Measurements from ENCODE around the gene DOCK11. TPM values are rescaled to one million over a fixed set of nuclear protein-coding genes. Genes with fewer than 3 reads are reported as not detected.

Gene DOCK11
- total RNA-seq, 1 donor from 2014 or later, result 30.2 TPM

GRCh38 chrX:118499295-118499694, 3.7 kb downstream of the DOCK11 start:
- no peak for DNase-seq (ENCODE audit: low read depth)

DNA sequence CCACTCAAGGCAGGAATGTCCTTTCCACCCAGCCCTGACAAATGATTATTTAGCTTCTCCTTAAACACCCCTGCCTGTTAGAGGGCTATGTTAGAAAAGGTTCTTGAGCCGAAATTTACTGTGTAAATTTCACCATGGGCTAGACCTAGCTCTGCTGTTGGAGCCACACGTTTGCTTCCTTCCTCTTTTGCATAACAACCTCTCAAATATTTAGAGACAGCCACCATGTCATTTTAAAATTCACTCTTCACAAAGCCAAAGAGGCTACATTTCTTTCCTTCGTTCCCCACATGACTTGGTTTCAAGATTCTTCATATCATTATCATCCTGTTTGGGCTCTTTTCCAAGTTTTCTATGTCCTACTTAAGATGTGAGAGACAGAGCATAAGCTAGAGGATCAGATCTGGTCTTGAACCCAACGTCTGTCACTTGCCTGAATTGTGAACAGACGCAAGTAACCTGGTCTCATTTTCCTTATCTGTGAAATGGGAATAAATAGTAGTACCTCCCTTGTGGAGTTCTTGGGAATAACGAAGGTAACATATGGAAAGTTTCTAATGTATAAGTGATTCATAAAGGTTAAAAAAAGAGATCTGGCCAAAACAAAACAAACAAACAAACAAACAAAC, 6.7 kb downstream of the DOCK11 start:
- DNase-seq (ENCODE audit: low read depth), result no peak

- no peak for DNase-seq (ENCODE audit: low read depth)
Observed at GRCh38 chrX:118503260-118504041, 7.8 kb downstream of the DOCK11 start.

- DNase-seq (ENCODE audit: low read depth), result no peak
Observed at GRCh38 chrX:118504581-118504980, 9.0 kb downstream of the DOCK11 start.

DNA sequence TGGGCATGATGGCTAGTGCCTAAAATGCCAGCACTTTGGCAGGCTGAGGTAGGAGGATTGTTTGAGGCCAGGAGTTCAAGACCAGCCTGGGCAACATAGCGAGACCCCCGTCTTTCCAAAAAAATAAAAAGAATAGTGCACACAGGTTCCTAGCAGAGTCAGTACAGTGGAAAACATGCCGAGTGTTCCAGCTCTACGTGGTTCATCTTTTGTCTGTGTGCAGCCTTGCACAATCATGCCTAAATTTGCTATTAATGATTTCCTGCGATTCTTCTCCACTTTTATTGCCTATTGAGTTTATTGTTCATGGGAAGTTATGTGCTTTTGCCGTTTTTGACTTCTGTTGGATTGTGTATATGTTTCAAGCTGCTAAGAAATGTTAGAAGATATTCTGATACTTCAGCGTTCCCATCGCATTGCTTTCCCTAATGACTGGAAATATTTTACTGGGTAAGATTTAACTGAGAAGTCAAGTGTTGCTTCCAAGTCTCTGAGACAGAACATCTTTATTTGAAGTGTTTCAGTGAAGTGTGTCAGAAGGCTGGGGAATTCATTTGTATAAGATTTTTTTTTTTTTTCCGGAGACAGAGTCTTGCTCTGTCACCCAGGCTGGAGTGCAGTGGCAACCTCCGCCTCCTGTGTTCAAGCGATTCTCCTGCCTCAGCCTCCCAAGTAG, 11.3 kb downstream of the DOCK11 start:
- DNase-seq (ENCODE audit: low read depth), result no peak

DNA sequence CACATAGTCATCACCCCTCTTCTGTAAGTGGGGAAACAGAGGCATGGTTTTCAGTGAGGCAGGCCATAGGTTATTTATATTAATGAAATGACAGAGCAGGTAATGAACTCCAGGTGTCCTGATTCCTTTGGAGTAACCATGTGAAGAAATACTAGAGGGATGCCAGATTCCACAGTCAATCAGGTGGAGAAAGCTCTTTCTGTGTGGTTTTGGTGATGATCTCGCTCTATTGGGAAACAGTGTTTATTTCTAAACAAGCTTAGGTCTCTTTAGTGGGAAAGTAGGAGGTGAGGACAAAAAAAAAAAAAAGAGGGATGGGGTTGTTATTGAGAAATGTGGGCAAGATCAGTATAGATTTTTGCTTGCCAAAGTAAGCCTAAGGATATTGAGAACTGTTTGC, 12.2 kb downstream of the DOCK11 start:
- DNase-seq (ENCODE audit: low read depth), result no peak

DNA sequence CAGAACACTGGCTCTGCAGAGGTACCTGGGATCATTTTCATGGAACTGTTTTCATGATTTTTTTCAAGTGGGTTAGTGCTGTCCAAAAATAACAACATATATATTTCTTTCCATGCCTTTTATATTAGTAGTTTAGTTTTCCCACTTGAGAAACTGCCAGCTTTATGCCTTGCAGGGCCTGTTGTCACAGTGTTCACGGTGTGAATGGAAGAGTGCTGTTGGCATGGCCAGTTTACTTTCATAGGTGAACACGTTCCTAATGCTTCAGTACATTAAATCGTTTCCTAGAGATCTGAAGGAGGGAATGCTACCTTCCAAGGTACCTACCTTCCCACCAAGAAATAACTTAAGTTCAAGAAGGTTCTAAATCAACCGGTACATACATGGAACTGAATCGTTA, 12.6 kb downstream of the DOCK11 start:
- DNase-seq (ENCODE audit: low read depth), result no peak

DNA sequence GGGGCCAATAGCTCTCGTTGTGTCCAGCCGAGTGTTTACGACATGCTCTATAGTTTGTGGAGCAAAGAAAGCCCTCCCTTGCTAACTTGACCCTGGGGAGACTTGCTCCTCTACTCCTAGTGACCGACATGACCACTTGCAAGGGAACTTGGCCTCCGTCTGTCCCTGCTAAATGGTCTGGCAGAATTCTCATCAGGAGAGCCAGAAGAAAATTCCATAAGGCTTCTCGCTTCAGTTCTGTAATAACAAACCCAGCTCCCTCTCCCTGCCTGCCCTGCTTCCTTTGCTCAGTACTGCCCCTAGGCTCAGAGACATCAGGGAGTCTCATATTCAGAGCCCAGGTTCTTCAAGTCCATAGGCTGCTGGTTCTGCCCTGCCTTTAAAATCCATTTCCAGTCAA, 13.0 kb downstream of the DOCK11 start:
- no peak for DNase-seq (ENCODE audit: low read depth)

- DNase-seq (ENCODE audit: low read depth), result no peak
Observed at GRCh38 chrX:118510111-118510510, 14.5 kb downstream of the DOCK11 start.

DNA sequence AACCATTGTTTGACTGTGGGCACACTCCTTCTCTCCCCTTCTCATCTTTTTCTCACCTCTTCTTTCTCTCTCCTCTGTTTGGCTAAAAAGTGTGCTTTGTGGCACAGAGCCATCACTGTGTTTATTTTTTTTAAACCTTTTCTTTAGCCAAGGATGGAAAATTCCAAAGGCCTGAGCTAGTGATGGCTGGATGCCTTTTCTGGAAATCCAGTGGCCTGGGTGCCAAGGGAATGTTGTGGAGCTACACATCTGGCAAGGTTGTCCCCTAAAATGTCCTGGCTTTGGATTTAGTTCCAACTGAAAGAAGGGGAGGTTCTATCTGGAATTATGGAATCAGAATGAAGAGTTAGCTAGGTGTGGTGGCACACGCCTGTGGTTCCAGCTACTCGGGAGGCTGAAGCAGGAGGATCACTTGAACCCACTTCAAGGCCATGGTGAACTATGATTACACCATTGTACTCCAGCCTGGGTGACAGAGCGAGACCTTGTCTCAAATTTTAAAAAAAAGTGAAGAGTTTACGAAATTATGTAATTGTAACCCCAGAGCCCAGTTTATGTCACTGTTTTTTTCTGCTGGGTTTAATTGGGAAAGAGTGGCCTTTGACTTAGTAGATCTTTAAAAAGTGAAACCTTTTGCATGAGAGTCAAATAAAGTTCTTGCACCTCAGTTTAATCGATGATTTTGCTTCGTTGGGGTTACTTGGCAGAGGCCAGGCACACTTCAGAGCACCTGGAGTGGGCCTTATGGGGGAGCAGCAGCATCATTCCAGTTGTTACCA, 17.7 kb downstream of the DOCK11 start:
- no peak for DNase-seq (ENCODE audit: low read depth)

- DNase-seq (ENCODE audit: low read depth), result no peak
Observed at GRCh38 chrX:118519411-118520215, 24.0 kb downstream of the DOCK11 start.

DNA sequence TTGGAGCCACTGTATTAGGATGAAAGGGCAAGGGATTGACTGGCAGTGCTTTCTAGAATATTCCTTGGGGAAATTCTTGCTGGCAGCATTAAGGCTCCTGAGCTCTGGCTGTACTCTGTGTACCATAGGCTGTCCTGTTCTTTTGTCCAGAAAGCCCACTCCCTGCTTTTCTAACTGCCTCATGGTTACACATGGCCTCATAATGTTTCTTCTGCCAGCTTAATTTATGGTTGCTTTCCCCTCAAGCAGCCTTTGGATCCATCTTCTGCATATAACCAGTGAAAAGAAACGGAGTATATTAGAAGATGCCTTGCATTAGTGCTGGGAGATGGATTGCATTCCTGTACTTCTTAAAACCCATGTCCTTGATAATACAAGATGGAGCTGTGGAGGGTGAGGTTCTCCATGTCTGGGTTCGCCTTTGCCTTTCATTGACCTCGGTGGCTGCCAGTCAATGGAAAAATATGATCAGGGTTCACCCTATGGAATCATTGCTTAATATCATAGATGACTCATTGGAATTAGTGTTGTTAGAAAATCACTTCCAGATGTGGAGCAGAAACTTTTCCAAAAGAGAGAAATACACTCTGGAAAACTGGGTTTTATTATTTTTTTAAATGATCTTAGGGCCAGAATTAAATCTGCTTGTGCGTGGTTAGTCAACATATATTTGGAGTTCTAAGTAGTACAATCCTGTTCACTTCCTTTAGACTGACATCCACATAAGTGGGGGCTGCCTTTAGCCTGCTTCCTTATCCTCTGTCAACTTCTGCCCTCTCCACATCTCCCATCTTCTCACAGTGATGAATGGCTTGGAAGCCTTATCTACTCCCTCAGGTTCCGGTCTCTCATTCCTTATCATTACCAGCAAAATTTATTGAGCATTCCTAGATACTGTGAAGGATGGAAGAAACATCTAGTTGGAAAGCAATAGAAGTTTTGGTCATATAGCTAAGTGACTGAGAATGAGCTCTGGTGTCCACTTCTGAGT, 24.9 kb downstream of the DOCK11 start:
- no peak for DNase-seq (ENCODE audit: low read depth)

- DNase-seq (ENCODE audit: low read depth), result no peak
Observed at GRCh38 chrX:118521435-118521834, 25.8 kb downstream of the DOCK11 start.

DNA sequence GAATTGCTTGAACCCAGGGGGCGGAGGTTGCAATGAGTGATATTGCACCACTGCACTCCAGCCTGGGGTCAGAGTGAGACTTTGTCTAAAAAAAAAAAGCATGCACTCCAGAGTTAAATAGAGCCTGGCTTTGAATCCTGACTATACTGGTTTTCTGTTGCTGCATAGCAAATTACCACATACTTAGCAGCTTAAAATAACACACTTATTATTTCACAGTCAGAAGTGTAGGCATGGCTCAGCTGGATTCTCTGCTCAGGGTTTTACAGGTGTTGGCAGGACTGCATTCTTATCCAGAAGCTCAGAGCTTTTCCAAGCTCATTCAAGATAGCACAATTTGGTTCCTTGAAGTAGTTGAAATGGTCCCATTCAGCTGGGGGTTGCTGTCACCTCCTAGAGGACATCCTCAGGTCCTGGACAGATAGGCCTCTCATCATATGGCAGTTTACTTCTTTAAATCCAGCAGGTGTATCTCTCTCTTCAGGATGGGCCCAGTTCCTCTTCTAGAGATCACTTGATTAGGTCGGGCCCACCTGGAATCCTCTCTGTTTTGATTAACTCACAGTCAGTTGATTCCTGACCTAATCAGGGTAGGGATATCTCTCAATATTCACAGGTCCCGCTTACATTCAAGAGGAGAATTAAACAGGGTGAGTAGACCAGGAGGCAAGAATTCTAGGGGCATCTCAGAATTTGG, 26.8 kb downstream of the DOCK11 start:
- peak; percentile 18 for DNase-seq (ENCODE audit: low read depth)

DNA sequence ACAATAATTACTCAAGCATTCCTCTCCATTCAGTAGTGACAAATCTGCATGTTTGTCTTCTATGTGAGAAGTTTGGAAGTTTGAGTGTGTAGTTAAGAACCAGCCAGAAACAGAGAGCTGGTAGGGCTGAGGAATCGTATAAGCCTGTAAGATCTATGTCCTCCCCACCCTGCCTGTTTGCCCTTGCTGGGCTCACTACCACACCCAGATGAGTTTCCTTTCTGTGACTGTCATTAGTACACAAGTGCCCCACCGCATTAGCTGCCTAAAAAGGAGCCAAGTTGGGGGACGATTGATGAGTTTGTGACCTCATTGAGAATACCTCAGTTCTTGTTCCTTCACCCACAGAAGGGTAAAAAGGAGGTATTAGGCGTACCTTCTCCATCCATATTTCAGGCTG, 28.3 kb downstream of the DOCK11 start:
- no peak for DNase-seq (ENCODE audit: low read depth)

GRCh38 chrX:118524344-118524743, 28.7 kb downstream of the DOCK11 start:
- DNase-seq (ENCODE audit: low read depth), result no peak

- no peak for DNase-seq (ENCODE audit: low read depth)
Observed at GRCh38 chrX:118525174-118525730, 29.6 kb downstream of the DOCK11 start.

DNA sequence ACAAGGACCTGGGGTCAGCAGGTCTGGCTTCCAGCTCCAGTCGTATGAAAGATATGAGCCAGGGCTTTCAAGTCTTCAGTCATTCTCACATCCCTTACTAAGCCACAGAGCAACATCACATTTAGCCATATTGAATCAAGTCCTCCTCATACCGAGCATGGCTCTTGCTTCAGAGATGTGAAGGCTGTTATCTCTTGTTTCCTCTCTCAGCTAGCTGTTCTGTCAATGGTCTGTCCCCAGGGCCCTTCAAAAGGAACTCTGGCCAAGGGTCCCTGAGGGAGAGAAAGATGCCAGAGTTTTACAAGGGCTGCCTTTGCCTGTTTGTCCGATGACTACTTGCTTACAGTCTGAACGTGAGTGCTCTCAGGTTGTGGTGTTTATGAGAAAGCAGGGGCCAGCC, 30.5 kb downstream of the DOCK11 start:
- no peak for DNase-seq (ENCODE audit: low read depth)

Measured in myocyte (in vitro differentiated cells).